IPS-20b (cell line): ENCODE data around the gene MBD3.

Experiments
- H3K27ac ChIP-seq: one replicate; pipeline ENCODE4 v1.5.1; 2013; ENCODE audit warnings: low read length
- H3K27me3 ChIP-seq: 2 replicates; pipeline ENCODE4 v1.6.1; 2013; ENCODE audit warnings: mild to moderate bottlenecking, low read length, inconsistent platforms; ENCODE audit not compliant: insufficient read depth
- H3K36me3 ChIP-seq: 2 replicates; pipeline ENCODE4 v1.6.1; 2013; ENCODE audit warnings: low read depth, mild to moderate bottlenecking, inconsistent platforms, low read length, moderate library complexity; ENCODE audit not compliant: insufficient read depth
- H3K4me1 ChIP-seq: 2 replicates; pipeline ENCODE4 v1.6.1; 2013; ENCODE audit warnings: mild to moderate bottlenecking, control low read depth, inconsistent platforms, low read length, moderate library complexity; ENCODE audit not compliant: insufficient read depth
- H3K4me3 ChIP-seq: 2 replicates; pipeline ENCODE4 v1.5.1; 2013; ENCODE audit warnings: mild to moderate bottlenecking, low read length, inconsistent platforms
- H3K9ac ChIP-seq: 2 replicates; pipeline ENCODE4 v1.6.1; 2013; ENCODE audit warnings: low read depth, mild to moderate bottlenecking, inconsistent platforms, low read length, moderate library complexity
- H3K9me3 ChIP-seq: 2 replicates; pipeline ENCODE4 v1.6.1; 2013; ENCODE audit warnings: mild to moderate bottlenecking, low read depth, low read length, inconsistent platforms; ENCODE audit not compliant: insufficient read depth

Gene MBD3

GRCh38 chr19:1629256-1629808 is 36.7 kb upstream of the MBD3 start:
- Histone ChIP-seq H3K4me1 (no peaks in the 10 kb centered on the region), H3K36me3 (peaks cover 47% of the 10 kb centered on the region), H3K4me3 (no peak overlapping the region), H3K9ac (no peak overlapping the region; the same call in 1 of the 2 replicates), H3K27ac (no peak overlapping the region), H3K9me3 (no peaks in the 10 kb centered on the region), H3K27me3 (no peaks in the 10 kb centered on the region)

GRCh38 chr19:1627194-1627593 is 34.5 kb upstream of the MBD3 start:
- H3K27ac ChIP-seq: no peak overlapping the region
- no peak overlapping the region for H3K4me3 ChIP-seq
- no peak overlapping the region for H3K9ac ChIP-seq
- H3K9me3 ChIP-seq: no peaks in the 10 kb centered on the region
- H3K4me1 ChIP-seq: no peaks in the 10 kb centered on the region
- H3K36me3 ChIP-seq: peaks cover 50% of the 10 kb centered on the region
- no peaks in the 10 kb centered on the region for H3K27me3 ChIP-seq

GRCh38 chr19:1626417-1627010 is 33.8 kb upstream of the MBD3 start:
- no peaks in the 10 kb centered on the region for H3K9me3 ChIP-seq
- H3K9ac ChIP-seq: no peak overlapping the region
- no peak overlapping the region for H3K27ac ChIP-seq
- no peak overlapping the region for H3K4me3 ChIP-seq
- no peaks in the 10 kb centered on the region for H3K4me1 ChIP-seq
- H3K27me3 ChIP-seq: no peaks in the 10 kb centered on the region
- peaks cover 46% of the 10 kb centered on the region for H3K36me3 ChIP-seq

GRCh38 chr19:1624458-1624857 is 31.8 kb upstream of the MBD3 start:
- Histone ChIP-seq H3K9me3 (no peaks in the 10 kb centered on the region), H3K4me1 (no peaks in the 10 kb centered on the region), H3K4me3 (no peak overlapping the region), H3K9ac (no peak overlapping the region), H3K27me3 (no peaks in the 10 kb centered on the region), H3K27ac (no peak overlapping the region), H3K36me3 (peaks cover 54% of the 10 kb centered on the region)

DNA sequence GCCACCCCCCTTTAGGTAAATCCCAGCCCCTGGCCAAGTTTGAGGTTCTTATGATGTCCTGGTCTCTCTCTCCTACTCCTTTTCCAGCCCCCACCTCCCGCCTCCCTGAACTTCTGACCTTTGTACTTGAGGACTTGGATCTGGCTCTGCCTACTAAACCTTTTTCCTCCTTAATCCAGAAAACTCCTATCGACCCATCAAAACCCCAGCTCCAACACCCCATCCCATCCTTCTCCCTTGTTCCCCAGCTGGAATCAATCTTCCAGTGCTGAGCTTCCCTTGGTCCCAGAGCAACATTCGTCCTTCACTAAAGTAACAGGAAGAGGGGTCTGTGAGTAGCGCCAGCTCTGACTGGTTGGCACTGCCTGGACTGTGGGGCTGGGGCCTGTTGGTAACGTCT is 29.9 kb upstream of the MBD3 start:
- H3K27ac ChIP-seq: no peak overlapping the region
- H3K36me3 ChIP-seq: peaks cover 71% of the 10 kb centered on the region
- H3K9ac ChIP-seq: no peak overlapping the region
- no peaks in the 10 kb centered on the region for H3K4me1 ChIP-seq
- H3K4me3 ChIP-seq: no peak overlapping the region
- no peaks in the 10 kb centered on the region for H3K9me3 ChIP-seq
- no peaks in the 10 kb centered on the region for H3K27me3 ChIP-seq

DNA sequence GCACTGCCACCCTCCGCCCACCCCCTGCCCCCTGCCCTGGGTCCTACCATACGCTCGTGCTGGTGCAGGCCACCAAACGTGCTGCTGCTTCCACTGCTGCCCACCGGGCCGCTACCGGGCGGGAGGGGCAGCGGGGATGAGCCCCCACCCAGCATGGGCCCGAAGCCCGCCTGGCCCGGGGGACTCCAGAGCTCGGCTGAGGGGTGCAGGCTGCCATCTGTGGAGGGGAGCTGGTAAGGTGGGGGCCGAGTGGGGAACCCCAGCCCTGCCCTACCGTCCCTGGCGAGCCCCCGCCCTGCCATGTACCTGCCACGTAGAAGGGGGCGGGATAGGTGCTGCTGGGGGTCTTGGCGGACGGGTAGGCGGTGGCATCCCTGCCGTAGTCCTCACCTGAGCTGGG is 29.3 kb upstream of the MBD3 start:
- H3K9me3 ChIP-seq: no peaks in the 10 kb centered on the region
- no peak overlapping the region for H3K4me3 ChIP-seq
- H3K36me3 ChIP-seq: peaks cover 77% of the 10 kb centered on the region
- no peak overlapping the region for H3K9ac ChIP-seq
- H3K27me3 ChIP-seq: no peaks in the 10 kb centered on the region
- no peak overlapping the region for H3K27ac ChIP-seq
- H3K4me1 ChIP-seq: no peaks in the 10 kb centered on the region

DNA sequence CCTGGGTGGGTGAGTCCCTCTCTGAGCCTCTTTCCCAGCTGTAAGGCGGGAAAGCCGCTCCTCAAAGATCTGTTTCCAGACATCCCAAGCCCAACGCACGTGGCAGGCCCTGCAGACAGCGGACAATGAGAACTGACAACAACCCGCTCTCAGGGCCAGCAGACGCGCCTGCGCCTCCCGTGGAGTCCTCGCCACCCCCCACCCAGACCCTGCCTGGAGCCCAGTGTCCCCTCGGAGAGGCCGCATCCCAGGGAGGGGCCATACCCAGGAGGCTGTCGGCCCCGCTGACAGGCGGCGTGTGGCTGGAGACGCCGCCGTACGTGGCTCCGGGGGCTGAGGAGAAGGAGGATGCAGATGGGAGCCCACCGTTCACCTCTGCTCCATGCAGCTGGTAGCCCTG is 28.9 kb upstream of the MBD3 start:
- peaks cover 81% of the 10 kb centered on the region for H3K36me3 ChIP-seq
- no peak overlapping the region for H3K9ac ChIP-seq
- no peaks in the 10 kb centered on the region for H3K9me3 ChIP-seq
- H3K27ac ChIP-seq: no peak overlapping the region
- H3K27me3 ChIP-seq: no peaks in the 10 kb centered on the region
- no peak overlapping the region for H3K4me3 ChIP-seq
- no peaks in the 10 kb centered on the region for H3K4me1 ChIP-seq

DNA sequence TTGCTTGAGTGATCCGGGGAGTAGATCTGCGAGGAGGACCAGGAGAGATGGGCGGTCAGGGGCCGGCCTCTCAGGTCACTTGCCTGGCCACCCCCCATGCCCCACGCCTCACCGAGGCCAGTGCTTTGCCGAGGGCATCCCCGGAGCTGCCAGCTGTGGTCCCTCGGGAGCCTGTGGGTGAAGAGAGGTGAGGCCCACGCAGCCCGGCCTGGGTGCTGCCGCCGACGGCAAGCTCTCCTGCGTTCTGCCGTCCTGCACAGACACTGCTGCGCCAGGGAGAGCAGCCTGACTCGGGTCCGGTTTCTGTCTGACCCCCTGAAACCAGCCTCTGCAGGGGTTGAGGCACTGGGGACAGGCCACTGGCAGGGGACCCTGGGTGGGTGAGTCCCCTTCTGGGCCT is 28.4 kb upstream of the MBD3 start:
- Histone ChIP-seq H3K27me3 (no peaks in the 10 kb centered on the region), H3K9me3 (no peaks in the 10 kb centered on the region), H3K4me1 (no peaks in the 10 kb centered on the region), H3K9ac (no peak overlapping the region), H3K36me3 (peaks cover 86% of the 10 kb centered on the region), H3K4me3 (no peak overlapping the region), H3K27ac (no peak overlapping the region)

DNA sequence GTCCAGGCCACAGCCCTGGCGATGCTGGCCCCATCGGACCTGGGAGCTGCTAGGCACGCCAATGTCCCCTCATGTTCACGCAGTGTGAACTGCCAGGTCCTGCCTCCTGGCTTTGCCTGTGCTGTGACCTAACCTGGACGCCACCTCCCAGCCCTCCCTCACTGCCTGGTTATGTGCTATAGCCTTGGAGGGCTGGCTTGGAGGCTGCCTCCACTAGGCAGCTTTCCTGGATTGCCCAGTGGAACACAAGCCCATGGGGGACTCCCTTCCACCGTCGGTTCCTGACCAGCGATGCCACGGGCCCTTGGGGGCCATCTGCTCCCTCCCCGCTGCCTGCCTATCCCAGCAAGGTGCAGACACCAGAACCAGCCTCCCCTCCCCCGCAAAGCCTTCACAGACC is 27.8 kb upstream of the MBD3 start:
- Histone ChIP-seq H3K36me3 (peaks cover 86% of the 10 kb centered on the region), H3K9me3 (no peaks in the 10 kb centered on the region), H3K27me3 (no peaks in the 10 kb centered on the region), H3K27ac (no peak overlapping the region), H3K9ac (no peak overlapping the region), H3K4me3 (no peak overlapping the region), H3K4me1 (no peaks in the 10 kb centered on the region)

DNA sequence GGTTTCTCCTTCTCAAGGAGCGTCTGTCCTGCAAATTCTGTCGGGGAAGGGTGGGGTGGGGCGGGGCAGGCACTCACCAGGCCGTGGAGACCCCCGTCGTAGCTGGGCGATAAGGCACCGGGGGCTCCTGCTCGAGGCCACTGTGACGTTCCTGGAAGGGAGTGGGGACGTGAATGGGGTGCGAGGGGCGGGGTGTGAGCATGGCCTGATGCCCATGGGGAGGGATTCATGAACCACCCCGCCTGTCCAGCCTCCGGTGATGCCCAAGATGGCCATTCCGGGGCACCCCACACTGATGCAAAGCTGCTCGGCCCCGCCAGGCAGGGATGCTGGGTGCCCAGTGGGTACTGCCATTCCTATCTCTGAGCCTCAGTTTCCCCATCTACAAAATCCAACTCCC is 27.0 kb upstream of the MBD3 start:
- Histone ChIP-seq H3K27ac (no peak overlapping the region), H3K27me3 (no peaks in the 10 kb centered on the region), H3K9ac (no peak overlapping the region), H3K4me1 (no peaks in the 10 kb centered on the region), H3K9me3 (no peaks in the 10 kb centered on the region), H3K36me3 (peaks cover 90% of the 10 kb centered on the region), H3K4me3 (no peak overlapping the region)

GRCh38 chr19:1619094-1619439 is 26.4 kb upstream of the MBD3 start:
- H3K27me3 ChIP-seq: no peaks in the 10 kb centered on the region
- H3K4me3 ChIP-seq: no peak overlapping the region
- no peaks in the 10 kb centered on the region for H3K9me3 ChIP-seq
- H3K4me1 ChIP-seq: no peaks in the 10 kb centered on the region
- no peak overlapping the region for H3K9ac ChIP-seq
- peaks cover 91% of the 10 kb centered on the region for H3K36me3 ChIP-seq
- no peak overlapping the region for H3K27ac ChIP-seq

DNA sequence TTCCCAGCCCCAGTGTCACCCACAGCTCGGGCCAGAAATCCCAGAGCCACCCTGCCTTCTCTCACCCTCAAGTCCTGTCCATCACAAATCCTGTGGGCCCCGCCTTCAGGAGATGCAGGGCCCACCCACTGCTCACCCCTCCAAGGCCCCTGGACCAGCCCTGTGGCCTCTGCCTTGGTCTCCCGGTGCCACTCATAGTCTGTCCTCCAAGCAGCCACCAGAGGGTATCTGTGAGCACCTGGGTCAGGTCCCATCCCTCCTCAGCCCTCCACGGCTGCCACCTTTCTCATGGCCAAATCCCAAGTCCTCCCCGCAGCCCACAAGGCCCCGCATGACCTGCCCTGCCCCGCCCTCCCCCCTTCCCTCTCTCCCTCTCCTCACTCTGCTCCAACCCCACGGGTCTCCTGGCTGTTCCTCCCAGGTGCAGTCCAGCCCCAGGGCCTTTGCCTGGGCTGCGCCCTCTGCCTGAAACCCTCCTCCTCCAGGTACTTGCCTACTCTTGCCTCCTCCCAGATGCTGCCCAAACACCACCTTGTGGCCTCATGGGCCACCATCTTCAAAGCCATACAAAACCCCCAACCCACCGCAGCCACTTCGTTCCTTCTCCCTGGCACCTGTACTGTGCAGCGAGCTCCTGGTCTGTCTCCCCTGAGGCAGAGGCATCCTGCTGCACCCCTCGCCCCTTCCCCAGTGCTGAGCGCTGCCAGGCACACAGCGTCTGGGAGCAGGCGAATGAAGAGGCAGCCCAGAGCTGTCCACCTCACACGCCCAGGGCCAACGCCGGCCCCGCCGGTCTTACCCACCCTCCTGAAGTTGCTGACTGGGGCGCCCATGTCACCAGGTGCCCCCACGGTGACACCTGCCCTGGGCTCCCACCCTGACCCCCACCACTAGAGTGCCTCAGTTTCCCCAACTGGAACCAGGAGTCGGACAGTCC is 25.8 kb upstream of the MBD3 start:
- H3K9me3 ChIP-seq: no peaks in the 10 kb centered on the region
- no peak overlapping the region for H3K9ac ChIP-seq
- H3K36me3 ChIP-seq: peaks cover 91% of the 10 kb centered on the region
- no peak overlapping the region for H3K4me3 ChIP-seq
- H3K27me3 ChIP-seq: no peaks in the 10 kb centered on the region
- H3K27ac ChIP-seq: no peak overlapping the region
- no peaks in the 10 kb centered on the region for H3K4me1 ChIP-seq
